COR-L47 (cell line): Measurements from ENCODE around the gene TSHZ1.
"Not testable (repeated sequence)": the region's sequence is repeated elsewhere in the genome, so short reads cannot be mapped to it uniquely, and the experiment has no call there.

Source experiments
- DNase-seq: peaks from one replicate; lab custom pipeline; 2025; lab: John Stamatoyannopoulos, UW

TSHZ1 gene

DNA sequence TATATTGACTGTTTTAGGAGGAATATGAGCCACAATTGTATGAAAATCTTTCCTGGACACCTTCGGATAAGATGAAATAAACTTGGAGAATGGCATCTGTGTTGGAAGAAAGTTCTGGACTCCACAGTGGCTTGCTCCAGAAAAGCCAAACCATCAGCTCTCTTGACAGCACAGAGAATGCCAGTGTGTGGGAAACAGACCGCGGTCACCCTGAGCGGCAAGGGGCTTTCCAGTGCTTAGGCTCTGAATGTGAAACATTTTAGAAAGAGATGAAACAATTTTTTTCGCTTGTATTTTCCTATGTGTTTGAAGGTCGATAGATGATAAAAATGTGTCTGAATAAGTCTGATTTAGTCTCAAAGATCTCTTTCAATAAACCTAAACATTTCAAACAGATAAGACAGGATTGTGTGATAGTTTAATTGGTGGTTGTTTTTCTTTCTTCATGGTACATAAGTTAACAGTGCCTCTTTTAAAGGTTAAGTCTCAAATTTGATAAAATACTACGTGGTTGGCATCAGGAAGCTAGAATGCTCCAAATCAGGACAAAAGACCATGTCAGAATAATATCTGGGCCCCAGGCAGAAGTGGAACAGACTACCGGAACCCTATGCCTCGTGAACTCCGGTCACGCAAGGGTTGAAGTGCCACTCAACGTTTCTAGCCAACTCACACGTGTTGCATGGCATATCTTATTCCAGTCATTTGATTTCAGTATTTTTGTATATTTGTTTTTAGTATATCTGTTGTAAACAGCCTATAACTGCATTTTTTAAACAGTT is 30.6 kb upstream of the TSHZ1 start:
- no peak for DNase-seq

DNA sequence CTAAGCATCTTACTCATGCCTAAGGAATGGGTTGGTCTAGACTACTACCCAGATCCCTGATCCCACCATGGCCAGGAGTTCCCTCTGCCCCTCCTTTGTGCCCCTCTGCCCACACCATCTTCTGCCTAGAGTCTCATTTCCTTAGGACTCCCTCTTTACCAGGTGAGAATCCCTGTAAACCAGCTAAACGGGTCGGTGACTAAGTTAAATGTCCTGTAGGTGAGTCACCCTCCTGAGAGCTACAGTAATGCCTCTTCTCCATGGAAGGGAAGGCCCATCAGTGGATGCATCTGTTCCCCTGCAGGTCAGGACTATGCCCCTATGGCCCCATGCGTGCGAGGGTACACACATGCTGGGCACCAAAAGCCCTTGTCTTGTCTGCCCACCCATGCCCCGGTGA is 27.1 kb upstream of the TSHZ1 start:
- DNase-seq: no peak

DNA sequence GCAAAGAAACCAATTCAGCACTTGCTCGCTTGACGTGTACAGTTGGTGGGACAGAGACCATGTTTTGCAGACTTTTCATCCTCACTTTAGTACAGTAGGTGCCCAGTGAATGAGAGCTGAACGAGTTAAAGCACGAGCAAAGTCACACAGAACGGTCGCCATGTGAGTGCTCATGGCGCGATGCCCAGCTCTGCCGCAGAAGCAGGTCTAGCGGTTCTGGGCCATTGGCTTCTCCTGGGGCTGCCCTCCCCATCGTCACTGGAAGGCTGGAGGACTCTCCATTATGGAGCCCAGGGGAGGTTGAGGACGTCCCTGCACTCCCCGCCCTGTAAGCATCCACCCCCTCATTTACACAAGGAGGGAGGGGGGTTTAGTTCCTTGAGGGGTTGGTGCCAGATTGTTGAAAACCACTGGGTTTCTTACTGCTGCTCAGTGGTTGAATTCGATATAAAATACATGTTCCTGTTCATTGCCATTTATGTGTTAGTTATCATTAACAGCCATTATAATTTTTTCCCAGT is 26.6 kb upstream of the TSHZ1 start:
- no peak for DNase-seq

GRCh38 chr18:75185460-75185859 is 25.1 kb upstream of the TSHZ1 start:
- no peak for DNase-seq

- DNase-seq: not testable (repeated sequence)
These were observed 22.9 kb upstream of the TSHZ1 start for GRCh38 chr18:75187702-75188101.

DNA sequence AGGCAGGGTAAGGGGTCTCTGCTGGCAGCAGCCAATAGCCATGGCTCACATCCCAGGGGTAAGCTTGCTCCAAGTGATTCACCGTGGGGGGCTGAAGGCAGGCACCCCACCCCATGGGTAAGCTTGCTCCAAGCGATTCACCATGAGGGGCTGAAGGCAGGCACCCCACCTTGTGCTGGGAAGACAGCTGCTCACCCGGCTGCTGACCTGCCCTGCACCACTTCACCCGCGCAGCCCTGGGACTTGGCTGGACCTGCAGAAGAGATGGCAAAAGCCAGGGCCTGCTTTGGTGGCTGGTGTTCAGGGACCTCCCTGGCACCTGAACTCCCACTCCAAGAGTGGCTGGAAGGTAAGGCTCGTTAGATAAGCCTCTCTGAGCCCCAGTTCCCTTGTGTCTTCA is 20.9 kb upstream of the TSHZ1 start:
- DNase-seq: no peak

DNA sequence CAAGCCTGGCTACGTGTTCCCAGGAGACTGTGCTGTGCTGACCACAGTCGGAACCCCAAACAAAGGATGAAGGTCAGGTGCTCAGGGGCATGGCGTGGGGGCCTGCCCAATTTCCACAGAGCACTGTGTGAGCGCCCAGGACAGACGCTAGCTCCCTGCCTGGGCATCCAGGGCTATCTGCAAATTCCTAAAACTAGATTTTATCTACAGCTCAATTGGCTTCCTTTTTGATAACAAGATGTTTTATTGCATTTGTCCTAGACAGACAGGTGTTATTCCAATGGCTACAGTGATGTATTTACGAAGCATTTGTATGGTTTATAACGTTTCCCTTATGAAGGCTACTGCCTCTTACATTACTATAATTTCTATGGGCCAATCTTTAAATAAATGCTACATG is 17.7 kb upstream of the TSHZ1 start:
- DNase-seq: no peak

DNA sequence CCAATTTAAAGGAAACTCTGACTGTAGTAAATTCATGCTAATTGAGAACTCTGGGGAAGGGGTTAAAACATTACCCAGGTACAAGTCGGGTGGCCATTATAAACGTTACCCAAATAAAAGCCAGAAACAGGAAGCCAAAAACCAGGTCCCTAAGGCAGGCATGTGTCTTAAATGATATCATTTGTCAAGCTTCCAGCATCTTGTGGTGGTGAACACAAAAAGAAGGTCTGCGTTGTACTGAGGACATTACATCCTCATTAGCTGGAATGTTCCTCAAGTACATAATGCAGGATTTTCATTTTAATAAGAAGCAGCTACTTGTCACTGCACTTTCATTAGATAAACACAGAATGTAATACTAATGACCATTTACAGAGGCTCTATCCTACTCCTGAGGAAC is 12.6 kb upstream of the TSHZ1 start:
- DNase-seq: no peak

GRCh38 chr18:75199327-75199726 is 11.3 kb upstream of the TSHZ1 start:
- DNase-seq: no peak

- no peak for DNase-seq
These were observed 10.5 kb upstream of the TSHZ1 start for GRCh38 chr18:75200071-75200470.

- DNase-seq: no peak
These were observed 9.9 kb upstream of the TSHZ1 start for GRCh38 chr18:75200605-75201280.

- DNase-seq: no peak
These were observed 9.0 kb upstream of the TSHZ1 start for GRCh38 chr18:75201282-75202270.

GRCh38 chr18:75202696-75203365 is 7.8 kb upstream of the TSHZ1 start:
- no peak for DNase-seq

GRCh38 chr18:75203416-75204268 is 7.0 kb upstream of the TSHZ1 start:
- DNase-seq: no peak

DNA sequence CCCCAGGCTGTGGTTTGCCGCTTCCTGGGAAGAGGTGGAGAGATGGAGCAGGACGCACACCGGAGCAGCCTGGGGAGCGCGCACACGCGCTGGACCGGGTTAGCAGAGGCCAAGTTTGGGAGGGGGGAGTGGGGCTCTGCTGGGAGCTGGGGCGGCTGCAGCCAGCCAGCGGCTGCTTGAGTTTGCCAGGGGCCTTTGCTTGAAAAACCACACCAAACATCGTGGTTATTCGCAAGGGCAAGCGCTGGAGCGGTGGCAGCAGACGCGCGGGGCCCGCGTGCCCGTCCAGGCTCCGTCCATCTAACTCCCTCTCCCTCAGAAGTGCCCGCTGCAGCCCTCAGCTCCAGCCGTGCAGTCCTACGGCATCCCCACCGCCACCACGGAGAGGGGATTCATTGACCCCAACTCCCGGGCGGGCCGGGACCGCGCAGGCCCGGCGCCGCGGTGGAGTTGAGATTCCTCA is 6.3 kb upstream of the TSHZ1 start:
- DNase-seq: no peak

GRCh38 chr18:75204732-75205513 is 5.7 kb upstream of the TSHZ1 start:
- DNase-seq: no peak

GRCh38 chr18:75205514-75206132 is 5.0 kb upstream of the TSHZ1 start:
- DNase-seq: no peak

DNA sequence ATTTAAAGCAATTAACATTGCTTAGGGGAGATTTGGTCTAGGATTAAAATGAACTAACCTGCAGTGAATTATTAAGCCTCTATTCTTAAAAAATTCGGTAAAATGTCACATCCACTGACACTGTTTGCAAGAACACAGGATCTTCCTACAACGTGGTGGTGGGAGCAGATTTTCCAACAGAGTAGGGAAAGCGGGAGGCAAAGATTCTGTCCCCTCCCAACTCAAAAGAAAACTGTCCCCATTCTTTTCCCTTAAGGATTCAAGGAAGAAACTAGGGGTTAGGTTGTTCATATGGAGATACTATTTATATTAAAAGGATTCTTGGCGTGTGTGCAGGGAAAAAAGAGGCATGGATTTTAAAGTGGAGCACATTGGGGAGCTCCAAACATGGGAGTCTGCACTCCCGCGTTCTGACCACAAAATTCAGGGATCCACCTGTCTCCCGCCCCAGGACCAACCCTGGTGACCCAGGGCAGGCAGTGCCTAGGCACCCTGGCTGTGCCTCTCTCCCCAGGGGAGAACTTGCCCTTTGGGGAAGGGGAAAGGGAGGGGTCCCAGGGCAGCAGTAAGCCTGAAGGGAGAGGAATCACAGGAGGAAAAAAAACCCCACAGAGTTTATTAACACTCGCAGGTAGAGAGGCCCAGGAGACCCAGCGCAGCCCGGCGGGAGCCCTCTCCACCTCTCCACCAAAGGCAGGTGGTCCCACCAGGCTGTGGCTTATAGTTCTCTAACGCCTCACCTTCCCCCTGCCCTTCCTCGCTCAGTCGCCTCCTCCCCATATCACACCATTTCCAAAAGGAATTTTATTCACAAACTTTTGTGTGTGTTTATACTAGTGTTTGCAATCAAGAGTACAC is 3.9 kb upstream of the TSHZ1 start:
- DNase-seq: no peak
